AG08396 (cell line): ENCODE results near the gene BCL2.
"Not testable (repeated sequence)": the region's sequence is repeated elsewhere in the genome, so short reads cannot be mapped to it uniquely, and the experiment has no call there.

Source experiments
- DNase-seq: peaks from one replicate; pipeline ENCODE4 v3.0.0; 2012; ENCODE audit warnings: low spot score, mixed read lengths

BCL2 gene

DNA sequence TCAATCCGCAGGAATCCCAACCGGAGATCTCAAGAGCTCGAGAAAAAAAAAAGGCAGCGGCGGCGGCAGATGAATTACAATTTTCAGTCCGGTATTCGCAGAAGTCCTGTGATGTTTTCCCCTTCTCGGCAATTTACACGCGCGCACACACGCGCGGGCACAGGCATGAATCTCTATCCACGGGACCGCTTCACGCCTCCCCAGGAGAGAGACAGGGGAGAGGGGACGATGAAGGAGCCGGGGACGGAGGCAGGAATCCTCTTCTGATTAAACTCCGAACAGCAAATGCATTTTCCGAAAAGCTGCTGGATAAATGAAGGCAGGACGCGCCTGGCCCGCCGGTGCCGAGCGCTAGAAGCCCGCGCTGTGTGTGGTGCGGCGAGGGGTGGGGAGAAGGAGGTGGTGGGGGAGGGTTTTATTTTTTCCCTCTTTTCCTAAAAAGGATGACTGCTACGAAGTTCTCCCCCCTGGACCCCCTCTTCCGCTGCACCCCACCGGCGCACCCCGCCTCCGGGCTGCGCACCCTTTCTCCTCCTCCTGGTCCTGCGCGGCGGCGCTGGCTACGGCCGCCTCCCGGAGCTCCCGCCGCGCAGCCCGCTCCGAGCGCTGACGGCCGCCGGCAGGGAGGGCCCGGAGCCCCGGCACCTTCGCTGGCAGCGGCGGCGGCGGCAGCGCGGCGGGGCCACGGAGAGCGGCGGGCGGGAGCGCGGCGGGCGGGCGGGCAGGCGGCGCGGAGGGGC, at the start of gene BCL2:
Gene BCL2 (minus strand): TSS at position 387 of the 740 bp plus-strand sequence.
- peak; percentile 55 for DNase-seq

DNA sequence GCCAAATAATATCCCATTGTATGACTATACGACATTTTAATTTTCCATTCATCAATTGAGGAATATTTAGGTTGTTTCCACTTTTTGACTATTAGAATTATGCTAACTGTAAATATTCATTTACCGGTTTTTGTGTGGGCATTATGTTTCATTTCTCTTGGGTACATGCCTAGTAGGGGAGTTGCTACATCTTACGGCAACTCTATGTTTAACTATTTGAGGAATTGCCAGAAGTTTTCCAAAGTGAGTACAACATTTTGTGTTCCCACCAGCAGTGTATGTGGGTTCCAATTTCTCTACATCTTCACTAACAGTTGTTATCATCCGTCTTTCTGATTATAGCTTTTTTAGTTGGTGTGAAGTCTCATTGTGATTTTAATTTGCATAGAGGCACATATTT, 49.0 kb upstream of the BCL2 start:
- DNase-seq = no peak

DNA sequence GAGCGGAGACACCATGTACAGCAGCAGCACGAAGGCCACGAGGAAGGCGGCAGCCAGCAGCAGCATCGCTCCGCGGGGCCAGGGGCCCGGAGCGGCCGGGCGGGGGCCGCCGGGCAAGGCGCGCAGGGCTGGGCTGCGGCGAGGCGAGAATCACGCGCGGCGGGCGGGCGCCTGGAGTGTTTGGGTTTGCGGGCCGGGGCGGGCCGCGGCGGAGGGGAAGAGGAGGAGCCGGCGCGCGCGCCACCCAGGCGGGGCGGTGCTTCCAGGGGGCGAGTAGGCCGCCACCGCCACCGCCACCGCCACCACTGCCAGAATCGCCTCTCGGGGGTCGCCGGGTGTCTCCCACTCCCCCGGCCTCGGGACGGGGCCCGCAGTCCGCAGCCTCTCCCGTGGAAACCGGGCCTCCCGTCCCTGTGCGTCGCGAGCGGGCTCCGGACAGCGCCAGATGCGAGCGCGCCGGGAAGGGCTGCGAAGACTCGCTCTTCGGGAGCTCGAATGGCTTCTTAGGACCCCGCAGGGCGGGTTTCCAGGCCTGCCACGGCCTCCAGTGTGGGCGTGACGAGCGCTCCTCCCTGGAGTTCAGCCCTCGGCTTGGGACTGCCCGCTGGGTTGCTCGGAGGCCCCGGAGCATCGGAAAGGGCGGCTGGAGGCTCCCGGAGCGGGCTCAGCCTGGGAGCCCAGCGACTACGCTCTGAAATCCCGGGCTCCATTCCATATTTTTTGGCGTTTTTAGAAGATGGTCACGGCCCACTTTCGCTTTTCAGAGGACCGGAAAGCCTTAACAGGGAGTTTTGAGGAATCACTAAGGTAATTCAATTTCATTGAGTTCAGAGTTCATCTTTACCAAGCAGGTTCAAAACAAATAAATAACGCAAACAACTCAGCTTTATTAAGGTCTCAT, 47.7 kb upstream of the BCL2 start, which contains the start of gene KDSR:
Gene KDSR (minus strand): TSS at position 154 of the 901 bp plus-strand sequence. CDS start 88 bp downstream, at position 66.
- peak; percentile 97 for DNase-seq

DNA sequence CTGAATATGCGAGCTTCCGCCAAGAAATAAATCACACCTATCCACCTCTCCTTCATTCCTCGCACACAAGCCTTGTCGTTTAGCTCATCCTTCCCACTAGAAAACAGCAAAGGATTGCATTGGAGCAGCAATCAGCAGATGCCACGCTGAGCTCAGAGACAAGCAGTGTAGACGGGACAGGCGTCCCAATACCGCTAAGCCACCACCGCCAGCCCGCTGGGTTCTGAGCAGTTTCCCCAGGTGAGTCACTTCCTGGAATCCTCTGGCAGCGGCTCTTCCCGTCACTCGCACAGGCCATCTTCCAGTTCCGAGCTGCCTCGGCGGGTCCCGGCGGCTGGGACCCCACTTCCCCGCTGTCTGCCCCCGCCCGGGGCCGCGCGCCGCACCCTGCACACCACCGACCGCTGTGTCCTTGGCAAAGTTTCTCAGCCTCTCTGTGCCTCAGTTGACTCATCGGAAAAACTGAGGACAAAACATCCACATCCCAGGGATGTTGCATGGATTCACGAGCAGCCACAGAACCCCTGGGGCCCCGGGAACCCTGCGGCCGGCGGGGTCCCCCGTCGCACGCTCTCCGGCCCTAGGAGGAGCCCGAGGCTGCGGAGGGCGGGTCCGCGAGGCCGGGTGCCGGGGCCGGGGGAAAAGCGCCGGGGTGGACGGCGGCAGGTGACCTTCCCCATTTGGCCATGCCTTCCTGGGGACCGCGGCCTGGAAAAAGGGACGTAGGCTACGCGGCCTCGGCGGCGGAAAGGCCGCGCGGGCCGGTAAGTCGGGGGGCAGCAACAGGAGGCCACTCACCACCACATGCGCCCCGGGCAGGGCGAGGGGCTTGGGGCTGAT, 46.9 kb upstream of the BCL2 start:
- DNase-seq = peak; percentile 78

DNA sequence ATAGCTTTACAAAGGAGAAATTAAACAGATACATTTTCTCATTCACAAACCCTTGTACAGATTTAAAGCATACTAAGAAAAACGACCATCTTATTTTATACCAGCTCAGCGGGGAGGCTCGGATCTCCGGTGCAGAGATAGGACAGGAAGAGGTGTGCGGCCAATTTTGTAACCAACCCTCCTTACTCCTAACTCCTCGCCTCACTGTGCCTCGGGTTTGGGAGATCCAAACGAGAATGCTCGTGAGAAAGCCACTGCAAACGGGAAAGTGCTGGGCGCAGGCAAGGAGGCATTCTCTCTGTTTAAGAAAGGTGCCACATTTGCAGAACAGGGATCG, 46.3 kb upstream of the BCL2 start:
- peak; percentile 20 for DNase-seq

DNA sequence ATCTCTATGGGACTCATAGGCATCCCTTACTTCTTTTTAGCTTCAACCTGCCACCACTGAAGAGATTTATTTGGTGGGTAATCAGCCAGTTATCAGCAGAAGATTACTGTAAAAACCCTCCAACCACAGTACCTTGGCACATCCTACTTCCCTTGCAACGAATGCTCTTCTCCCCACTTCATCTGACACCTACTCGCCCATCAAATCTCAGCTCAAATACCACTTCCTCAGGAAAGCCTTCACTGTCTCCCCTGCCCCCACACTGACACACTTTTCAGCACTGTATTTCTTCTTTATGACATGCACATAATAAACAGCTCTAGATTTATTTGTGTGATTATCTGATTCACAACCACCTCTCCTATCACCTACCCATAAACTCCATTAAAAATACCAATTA, 44.4 kb upstream of the BCL2 start:
- no peak for DNase-seq

DNA sequence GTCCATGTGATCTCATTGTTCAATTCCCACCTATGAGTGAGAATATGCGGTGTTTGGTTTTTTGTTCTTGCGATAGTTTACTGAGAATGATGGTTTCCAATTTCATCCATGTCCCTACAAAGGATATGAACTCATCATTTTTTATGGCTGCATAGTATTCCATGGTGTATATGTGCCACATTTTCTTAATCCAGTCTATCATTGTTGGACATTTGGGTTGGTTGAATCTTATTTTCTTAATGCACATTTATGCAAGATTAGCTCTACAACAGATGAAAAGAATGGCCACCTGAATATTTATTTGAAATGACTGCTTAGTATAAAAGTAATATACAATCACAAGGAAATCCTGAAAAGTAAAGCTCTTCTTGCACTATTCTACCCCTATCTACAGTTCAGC, 43.9 kb upstream of the BCL2 start:
- not testable (repeated sequence) for DNase-seq

DNA sequence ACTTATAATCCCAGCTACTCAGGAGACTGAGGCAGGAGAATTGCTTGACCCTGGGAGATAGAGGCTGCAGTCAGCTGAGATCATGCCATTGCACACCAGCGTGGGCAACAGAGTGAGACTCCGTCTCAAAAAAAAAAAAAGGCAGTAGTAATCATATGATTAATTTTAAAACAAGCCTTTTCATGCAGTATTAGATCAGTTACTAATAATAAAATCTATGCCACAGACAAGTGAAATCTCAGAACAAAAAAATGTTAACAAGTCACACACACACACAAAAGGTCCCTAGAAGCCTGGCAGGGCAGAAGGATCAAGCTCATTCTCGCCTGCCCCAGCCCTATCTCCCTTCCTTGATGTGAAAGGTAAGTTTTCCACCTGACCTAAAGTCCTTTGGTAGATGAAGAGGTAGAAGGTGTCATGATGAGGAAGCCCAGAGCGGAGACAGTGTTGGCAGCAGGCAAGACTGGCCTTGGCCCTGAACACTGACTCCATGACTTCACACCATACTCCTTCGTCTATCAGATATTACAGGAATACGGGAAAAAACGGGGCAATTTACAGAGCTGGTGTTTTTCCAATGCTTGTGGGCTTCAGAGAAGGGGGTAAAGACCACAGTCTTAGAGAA, 36.8 kb upstream of the BCL2 start:
- DNase-seq = no peak

DNA sequence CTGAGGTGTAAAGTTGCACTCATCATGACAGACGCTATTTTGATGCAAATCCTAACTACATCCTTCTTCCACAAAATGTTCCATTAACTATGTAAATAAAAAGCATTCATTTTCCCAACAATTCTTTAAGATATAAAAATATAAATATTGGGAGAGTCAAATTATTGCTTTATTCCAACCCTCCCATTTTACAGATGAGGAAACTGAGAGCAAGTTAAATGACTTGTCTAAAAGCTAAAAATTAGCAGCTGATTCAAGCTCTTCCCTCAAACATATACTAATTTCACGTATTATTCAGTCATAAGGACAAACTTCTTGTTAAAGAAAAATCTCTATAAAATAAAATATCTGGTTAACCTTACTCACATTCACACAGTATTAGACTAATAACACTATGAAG, 30.7 kb upstream of the BCL2 start:
- DNase-seq = no peak

DNA sequence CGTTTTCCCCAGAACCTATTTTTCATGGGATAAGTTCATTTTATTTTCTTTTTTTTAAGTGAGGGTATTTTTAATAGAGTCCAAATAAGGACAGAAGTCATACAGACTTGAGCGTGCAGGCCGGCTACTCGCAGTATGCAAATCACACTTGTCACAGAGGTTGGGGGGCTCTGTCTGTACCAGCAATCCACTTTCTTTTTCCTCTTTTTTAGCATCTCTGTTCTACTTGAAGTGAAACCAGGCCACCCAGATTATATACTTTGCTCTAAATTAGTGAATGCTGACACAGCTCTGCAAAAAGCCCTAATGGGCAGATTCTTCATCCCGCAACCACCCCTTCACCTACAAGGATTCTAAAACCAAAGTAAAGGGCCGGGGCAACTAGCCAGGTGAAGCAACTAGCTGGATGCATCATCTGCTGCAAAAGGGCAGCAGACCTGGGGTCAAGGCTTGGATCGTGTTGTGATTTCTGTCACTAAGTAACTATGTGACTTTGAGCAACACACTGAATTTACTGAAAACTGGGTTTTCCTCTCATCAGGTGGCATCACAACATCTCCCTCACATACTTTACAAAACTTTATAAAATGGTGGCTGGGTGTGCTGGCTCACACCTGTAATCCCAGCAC, 29.1 kb upstream of the BCL2 start:
- no peak for DNase-seq

DNA sequence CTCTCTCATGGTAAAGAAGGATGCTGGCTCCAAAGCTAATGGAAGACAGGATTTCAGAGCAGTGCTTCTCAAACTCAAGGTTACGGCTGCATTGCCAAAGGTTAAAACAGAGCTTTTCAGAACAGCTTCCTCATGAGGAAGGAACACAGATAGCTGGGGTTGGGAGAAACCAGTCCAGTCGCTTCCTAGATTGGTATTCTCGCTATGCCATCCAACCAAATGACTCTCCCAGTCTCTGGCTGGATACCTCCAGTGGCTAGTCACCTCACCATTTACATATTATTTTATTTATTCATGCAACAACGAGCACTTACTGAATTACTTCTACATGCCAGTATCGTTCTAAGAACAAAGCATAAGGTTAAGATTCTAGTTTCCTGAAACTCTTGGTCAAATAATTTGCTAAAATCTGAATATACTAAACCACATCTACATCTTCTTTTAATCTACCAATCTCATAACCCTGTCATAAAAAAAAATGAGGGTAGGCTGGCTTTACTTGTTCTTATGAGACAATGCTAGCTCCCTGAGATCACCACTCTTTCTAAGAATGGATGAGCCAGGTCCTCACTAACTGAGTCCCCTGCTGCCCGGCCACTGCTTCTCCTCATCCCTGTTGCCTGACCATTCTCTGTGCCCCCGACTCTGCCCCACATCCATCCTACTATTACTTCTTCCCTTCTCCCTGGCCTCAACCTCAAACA, 27.1 kb upstream of the BCL2 start:
- no peak for DNase-seq

DNA sequence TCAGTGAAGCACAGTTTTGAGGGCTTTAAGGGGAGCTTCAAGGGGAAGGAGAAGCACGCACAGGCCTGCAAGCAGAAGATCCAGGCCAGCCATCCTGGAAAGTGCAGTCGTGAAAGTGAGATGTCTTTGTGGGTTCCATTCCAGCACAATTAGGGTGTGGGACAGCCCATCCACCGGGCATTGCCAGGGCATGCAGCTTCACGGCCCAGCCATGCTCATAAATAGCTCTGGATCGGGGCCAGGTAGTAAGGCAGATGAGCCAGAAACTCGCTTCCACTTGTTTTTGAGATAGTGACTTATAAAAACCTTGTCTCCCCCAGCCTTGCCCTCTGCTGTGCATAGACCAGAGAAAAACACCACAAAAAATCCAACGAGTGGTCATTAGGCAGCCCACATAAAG, 26.5 kb upstream of the BCL2 start:
- no peak for DNase-seq

DNA sequence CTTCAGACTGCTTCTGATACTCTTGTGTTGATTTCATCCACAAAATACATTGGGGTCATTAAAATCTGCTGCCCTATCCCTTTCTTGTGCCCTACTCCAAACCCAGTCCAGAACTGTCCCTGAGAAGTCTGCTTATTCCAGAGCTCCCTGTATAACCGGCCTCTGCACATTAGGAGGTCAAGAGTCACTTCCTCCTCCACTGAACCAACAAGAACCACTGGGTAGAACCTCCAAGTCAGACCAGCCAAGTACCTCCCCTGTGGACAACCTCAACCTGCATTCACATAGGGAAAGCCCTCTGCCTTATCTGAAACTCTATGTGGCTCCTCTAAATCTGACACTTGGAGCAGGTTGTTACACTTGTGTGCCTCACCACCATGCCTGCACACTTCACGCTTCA, 25.3 kb upstream of the BCL2 start:
- DNase-seq = no peak

DNA sequence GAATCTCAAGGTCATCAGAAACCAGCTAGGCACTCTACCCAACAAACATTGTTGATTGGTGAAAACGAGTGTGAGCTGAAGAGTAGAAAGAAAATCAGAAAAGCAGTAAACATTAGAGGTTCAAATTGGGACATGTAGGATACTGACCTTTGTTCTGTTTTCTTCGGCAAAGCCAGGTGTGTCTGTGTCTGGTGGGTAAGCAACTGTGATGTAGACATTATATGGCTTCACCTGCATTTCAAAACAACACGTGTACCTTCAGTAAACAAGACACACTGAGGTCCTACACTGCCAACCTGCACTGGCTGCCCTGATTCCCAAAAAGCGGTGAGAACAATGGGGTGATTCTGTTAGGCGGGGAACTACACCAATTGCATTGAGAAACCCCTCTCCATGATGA, 24.7 kb upstream of the BCL2 start:
- no peak for DNase-seq

DNA sequence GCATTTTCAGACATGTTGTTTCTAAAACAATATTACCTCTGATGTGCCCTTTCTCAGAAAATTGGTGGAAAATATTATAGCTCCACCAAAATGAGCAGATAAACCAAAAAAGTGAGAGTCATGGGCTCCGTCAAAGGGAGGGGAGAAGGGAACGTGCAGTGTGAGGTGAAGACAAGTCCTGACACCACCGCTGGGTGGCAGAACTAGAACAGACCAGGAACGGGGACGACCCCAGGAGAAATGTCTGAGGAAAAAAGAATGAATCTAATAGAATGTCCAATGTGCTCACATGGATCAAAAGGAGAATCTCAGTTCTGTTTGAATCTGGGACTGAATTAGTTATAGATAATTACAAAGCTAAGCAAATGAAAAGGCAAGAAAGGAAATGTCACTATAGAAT, 22.6 kb upstream of the BCL2 start:
- DNase-seq = no peak

DNA sequence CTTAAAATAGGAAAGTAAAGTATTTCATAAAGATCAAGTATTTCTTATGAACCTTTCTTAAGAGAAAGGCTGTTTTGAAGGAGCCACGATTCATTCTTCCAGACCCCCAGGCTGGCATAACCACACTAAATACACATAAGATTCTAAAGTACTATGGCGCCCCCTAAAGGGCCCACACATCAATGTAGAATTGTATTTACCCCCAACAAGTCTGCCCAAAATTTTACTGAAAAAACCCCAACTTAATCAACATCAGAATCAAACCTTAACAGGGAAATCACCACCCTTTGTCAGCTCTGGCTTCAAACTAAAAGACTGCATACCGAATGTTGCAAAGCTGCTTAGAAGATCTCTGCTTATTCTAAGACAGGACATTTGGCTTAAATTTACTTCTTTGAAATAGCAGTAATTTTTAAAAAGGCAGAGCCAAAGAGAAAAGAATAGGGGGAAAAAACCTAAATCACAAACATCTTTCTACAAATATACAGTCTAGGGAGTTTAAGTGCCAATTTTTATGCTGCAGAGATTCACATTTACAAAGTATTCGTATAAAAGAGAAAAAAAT, 20.4 kb upstream of the BCL2 start:
- no peak for DNase-seq

DNA sequence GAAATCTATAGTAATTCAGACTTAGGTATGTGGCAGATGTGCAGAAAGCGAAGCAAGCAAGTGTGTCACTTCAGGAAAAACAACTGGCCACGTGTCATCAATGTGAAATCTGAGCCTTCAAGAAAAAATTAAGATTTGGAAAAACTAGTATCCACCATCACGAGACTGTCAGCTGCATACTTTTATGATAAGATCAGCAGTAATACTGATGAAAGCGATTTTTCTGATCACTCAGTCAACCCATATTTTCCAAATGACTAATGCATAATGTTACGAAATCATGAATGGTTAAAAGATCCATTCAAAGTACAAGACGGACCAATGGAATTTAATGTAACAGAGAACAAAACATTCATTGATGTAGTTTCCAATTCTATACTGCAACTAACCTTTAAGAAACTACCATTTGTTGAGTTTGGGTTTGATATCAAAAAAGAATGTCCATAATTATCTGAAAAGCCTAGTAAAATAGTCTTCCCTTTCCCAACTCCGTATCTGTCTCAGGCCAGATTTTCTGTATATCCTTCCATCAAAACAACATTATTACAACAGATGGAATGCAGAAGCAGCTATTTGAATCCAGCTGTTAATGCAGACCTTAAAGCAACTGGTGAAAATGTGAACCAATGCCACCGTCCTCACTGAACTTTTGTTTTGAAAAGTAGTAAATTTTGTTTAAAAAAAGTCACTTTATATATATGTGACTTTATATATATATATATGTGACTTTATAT, 17.0 kb upstream of the BCL2 start:
- DNase-seq = peak; percentile 62

DNA sequence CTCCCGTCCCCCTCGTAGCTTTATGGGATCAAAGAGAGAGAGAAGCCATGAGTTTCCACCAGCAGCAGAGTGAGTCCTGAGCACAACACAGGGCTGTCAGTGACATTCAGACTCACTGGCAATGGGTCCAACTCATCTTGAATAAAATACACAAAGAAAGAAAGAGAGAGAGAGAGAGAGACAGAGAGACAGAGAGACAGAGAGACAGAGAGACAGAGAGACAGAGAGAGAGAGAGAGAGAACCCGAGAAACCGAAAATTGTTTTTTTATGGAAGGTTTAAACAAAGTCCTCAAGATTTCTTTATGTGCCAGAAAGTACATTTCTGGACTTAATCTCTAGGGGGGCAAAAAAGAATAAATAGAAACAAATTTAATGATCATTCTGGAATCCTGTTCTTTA, 11.5 kb upstream of the BCL2 start:
- no peak for DNase-seq

DNA sequence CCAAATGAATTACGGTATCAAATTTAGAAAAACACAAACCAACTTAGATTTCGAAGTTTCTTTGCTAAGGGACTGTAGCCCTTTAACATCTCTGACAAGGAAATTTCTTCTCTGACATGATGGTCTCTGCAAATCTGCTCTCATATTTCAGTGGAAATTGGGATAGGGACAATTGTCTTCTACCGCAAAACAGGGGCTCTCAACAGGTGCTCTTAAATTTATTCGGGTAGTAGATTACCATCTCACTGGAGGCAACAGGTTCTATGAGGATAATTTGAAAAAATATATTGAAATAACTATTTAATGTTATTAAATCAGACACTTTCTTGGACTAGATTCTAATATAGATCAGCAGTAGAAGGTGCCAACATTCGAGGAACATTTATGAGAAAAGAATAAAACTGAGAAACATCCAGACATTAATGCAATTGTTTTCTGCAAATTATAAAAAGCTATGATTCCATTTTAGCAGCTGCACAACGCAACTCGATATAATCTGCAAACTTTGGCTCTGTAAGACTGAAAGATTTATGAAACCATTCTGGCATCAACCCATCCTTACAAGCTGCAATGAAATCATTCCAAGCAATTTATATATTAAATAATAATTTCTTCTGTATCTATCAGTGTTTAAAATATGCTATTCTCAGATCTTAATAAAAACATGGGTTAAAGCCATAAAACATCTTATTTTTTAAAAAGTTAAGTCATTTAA, 10.0 kb upstream of the BCL2 start:
- no peak for DNase-seq
